ENCODE results near the gene PRKCB.

PRKCB gene

GRCh38 chr16:24114876-24115275 lies 279.1 kb downstream of the PRKCB start:
- H3K36me3 ChIP-seq (ENCODE audit: control insufficient read depth, insufficient read depth, low read length), result no peaks in the 10 kb centered on the region
- no peak overlapping the region for H2AFZ ChIP-seq
- H3K4me2 ChIP-seq (ENCODE audit: low read length), result no peak overlapping the region
- no peak overlapping the region for H3K27ac ChIP-seq
- H3K4me3 ChIP-seq (ENCODE audit: low read depth, low read length), result no peak overlapping the region
- H3K9ac ChIP-seq, result no peak overlapping the region
- H3K27me3 ChIP-seq (ENCODE audit: control insufficient read depth, insufficient read depth, low read length), result no peaks in the 10 kb centered on the region
- no peaks in the 10 kb centered on the region for H3K9me3 ChIP-seq (ENCODE audit: control insufficient read depth, low read length)
- no peaks in the 10 kb centered on the region for H3K4me1 ChIP-seq
- no peak for TF ChIP-seq CTCF (IDR thresholded peaks at IDR 0.05)
- H3K79me2 ChIP-seq, result no peaks in the 10 kb centered on the region

GRCh38 chr16:24116046-24116776 lies 280.4 kb downstream of the PRKCB start:
- no peak overlapping the region for H3K4me3 ChIP-seq (ENCODE audit: low read depth, low read length)
- no peaks in the 10 kb centered on the region for H3K36me3 ChIP-seq (ENCODE audit: control insufficient read depth, insufficient read depth, low read length)
- H3K79me2 ChIP-seq, result no peaks in the 10 kb centered on the region
- no peak overlapping the region for H3K9ac ChIP-seq
- TF ChIP-seq CTCF (IDR thresholded peaks at IDR 0.05), result no peak
- no peaks in the 10 kb centered on the region for H3K27me3 ChIP-seq (ENCODE audit: control insufficient read depth, insufficient read depth, low read length)
- H3K9me3 ChIP-seq (ENCODE audit: control insufficient read depth, low read length), result no peaks in the 10 kb centered on the region
- H2AFZ ChIP-seq, result no peak overlapping the region
- H3K4me2 ChIP-seq (ENCODE audit: low read length), result no peak overlapping the region
- H3K4me1 ChIP-seq, result no peaks in the 10 kb centered on the region
- H3K27ac ChIP-seq, result no peak overlapping the region

GRCh38 chr16:24116989-24117388 lies 281.2 kb downstream of the PRKCB start:
- H3K27ac ChIP-seq, result no peak overlapping the region
- H3K4me2 ChIP-seq (ENCODE audit: low read length), result no peak overlapping the region
- no peaks in the 10 kb centered on the region for H3K9me3 ChIP-seq (ENCODE audit: control insufficient read depth, low read length)
- no peaks in the 10 kb centered on the region for H3K27me3 ChIP-seq (ENCODE audit: control insufficient read depth, insufficient read depth, low read length)
- no peak overlapping the region for H2AFZ ChIP-seq
- TF ChIP-seq CTCF (IDR thresholded peaks at IDR 0.05), result no peak
- no peak overlapping the region for H3K9ac ChIP-seq
- no peak overlapping the region for H3K4me3 ChIP-seq (ENCODE audit: low read depth, low read length)
- no peaks in the 10 kb centered on the region for H3K79me2 ChIP-seq
- H3K36me3 ChIP-seq (ENCODE audit: control insufficient read depth, insufficient read depth, low read length), result no peaks in the 10 kb centered on the region
- H3K4me1 ChIP-seq, result no peaks in the 10 kb centered on the region

- Histone ChIP-seq H3K79me2 (no peaks in the 10 kb centered on the region), H3K27ac (no peak overlapping the region), H3K4me2 (ENCODE audit: low read length) (no peak overlapping the region), H3K27me3 (ENCODE audit: control insufficient read depth, insufficient read depth, low read length) (no peaks in the 10 kb centered on the region), H3K4me3 (ENCODE audit: low read depth, low read length) (no peak overlapping the region), H3K36me3 (ENCODE audit: control insufficient read depth, insufficient read depth, low read length) (no peaks in the 10 kb centered on the region), H3K9me3 (ENCODE audit: control insufficient read depth, low read length) (no peaks in the 10 kb centered on the region), H3K9ac (no peak overlapping the region), H2AFZ (no peak overlapping the region), H3K4me1 (no peaks in the 10 kb centered on the region)
- TF ChIP-seq CTCF (IDR thresholded peaks at IDR 0.05), result no peak
Observed at GRCh38 chr16:24117680-24118079, 281.9 kb downstream of the PRKCB start.

All from parathyroid adenoma (tissue), 2 donors.